Bronchial epithelial cell (primary cell): ENCODE measurements around the gene THAP12. TPM values are rescaled to one million over a fixed set of nuclear protein-coding genes. Genes with fewer than 3 reads are reported as not detected.

Experiments
- DNase-seq: peaks from one replicate; pipeline ENCODE4 v3.0.0-alpha.2; 2010; ENCODE audit warnings: low read depth
- FAIRE-seq: peaks from 2 replicates; lab custom pipeline; 2011; peaks lifted over from hg19 to GRCh38; lab: Jason Lieb, UNC
- H3K27me3 ChIP-seq: 2 replicates; pipeline ENCODE4 v1.5.1; 2011; ENCODE audit warnings: low read length; ENCODE audit not compliant: control insufficient read depth, insufficient read depth
- H3K36me3 ChIP-seq: 2 replicates; pipeline ENCODE4 v1.5.1; 2011; ENCODE audit warnings: low read length; ENCODE audit not compliant: control insufficient read depth, insufficient read depth
- H3K4me3 ChIP-seq: 2 replicates; pipeline ENCODE4 v1.5.1; 2011; ENCODE audit warnings: mild to moderate bottlenecking, low read depth, low read length, control low read depth
- total RNA-seq: library from RNA; depleted of rRNA; stranded (reverse); fragments of >200 nt; gene quantifications from 2 replicates; pipeline ENCODE4 v1.2.1, GENCODE V29; 2014
- TF ChIP-seq, protein P1 (sequence below): IDR thresholded peaks from 2 replicates; pipeline ENCODE4 v1.5.1; 2011; ENCODE audit warnings: mild to moderate bottlenecking, moderate library complexity, low read length, control low read depth, inconsistent platforms; ENCODE audit not compliant: insufficient read depth, severe bottlenecking

Gene THAP12
- total RNA-seq, 1 donor from 2014 or later: 42.9 TPM

DNA sequence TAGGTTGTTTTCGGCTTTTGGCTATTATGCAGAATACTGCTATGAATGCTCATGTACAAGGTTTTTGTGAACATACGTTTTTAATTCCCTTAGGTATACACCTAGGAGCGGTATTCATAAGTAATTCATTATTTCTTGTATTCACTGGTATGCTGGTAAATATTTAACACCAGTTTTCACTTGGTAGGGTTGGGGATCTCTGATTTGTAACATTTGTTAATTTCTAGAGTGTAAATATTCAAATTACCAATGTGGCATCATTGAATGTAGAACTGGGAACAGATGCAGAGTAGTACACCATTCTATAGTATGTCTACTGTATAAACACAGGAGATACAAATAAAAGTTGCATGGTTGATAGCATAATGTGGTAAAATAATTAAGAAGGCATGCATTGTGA is 16.5 kb upstream of the THAP12 start:
- Histone ChIP-seq H3K36me3 (no peaks in the 10 kb centered on the region), H3K27me3 (no peaks in the 10 kb centered on the region), H3K4me3 (no peak overlapping the region)
- DNase-seq: no peak
- TF ChIP-seq, protein P1, sequence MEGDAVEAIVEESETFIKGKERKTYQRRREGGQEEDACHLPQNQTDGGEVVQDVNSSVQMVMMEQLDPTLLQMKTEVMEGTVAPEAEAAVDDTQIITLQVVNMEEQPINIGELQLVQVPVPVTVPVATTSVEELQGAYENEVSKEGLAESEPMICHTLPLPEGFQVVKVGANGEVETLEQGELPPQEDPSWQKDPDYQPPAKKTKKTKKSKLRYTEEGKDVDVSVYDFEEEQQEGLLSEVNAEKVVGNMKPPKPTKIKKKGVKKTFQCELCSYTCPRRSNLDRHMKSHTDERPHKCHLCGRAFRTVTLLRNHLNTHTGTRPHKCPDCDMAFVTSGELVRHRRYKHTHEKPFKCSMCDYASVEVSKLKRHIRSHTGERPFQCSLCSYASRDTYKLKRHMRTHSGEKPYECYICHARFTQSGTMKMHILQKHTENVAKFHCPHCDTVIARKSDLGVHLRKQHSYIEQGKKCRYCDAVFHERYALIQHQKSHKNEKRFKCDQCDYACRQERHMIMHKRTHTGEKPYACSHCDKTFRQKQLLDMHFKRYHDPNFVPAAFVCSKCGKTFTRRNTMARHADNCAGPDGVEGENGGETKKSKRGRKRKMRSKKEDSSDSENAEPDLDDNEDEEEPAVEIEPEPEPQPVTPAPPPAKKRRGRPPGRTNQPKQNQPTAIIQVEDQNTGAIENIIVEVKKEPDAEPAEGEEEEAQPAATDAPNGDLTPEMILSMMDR: no peak
- no peak for FAIRE-seq

DNA sequence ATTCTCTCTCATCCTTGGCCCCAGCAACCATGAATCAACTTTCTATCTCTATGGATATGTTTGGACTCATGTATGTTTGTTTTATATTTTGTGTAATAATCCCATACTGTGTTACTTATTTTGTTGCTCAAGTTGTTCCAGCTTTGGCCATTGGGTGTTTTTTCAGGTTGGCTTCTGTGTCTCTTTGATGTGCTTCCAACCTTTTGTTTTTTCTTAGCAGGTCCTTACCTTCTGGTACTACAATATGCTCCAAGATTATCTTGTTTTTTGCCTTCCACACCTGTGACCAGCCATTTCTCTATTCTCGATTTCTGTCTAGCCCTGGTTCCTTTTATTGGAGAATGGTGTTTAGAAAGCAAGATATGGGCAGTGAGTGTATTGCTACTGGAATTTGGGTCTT is 14.4 kb upstream of the THAP12 start:
- FAIRE-seq (no peak), DNase-seq (no peak)
- no peaks in the 10 kb centered on the region for H3K36me3 ChIP-seq
- TF ChIP-seq, protein P1: no peak
- no peak overlapping the region for H3K4me3 ChIP-seq
- H3K27me3 ChIP-seq: no peaks in the 10 kb centered on the region

DNA sequence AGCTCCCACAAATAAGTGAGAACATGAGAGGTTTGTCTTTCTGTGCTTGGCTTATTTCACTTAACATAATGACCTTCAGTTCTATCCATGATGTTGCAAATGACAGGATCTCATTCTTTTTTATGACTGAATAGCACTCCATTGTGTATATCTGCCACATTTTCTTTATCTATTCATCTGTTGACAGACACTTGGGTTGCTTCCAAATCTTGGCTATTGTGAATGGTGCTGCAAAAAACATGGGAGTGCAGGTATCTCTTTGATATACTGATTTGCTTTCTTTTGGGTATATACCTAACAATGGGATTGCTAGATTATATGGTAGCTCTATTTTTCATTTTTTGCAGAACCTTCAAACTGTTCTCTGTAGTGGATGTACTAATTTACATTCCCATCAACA is 13.5 kb upstream of the THAP12 start:
- no peak overlapping the region for H3K4me3 ChIP-seq
- no peak for DNase-seq
- TF ChIP-seq, protein P1: no peak
- no peaks in the 10 kb centered on the region for H3K36me3 ChIP-seq
- no peak for FAIRE-seq
- H3K27me3 ChIP-seq: no peaks in the 10 kb centered on the region

DNA sequence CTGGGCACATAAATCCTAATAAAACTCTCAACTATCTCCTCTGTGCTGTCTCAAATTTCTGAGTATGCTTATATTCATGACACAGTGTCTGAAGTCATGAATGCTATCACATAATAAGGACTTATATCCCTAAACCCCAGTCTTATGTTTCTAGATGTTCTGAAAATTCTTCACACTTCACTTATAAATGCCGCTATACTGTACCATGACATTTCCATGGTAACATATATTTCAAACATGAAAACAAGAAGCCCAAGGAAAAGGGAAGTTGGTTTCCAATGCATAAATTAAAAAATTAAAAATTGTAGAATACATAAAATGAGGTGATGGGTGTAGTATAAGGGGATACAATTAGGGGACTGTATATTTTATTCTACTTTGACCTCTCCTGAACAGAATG is 11.9 kb upstream of the THAP12 start:
- DNase-seq (no peak), FAIRE-seq (no peak)
- TF ChIP-seq, protein P1: no peak

DNA sequence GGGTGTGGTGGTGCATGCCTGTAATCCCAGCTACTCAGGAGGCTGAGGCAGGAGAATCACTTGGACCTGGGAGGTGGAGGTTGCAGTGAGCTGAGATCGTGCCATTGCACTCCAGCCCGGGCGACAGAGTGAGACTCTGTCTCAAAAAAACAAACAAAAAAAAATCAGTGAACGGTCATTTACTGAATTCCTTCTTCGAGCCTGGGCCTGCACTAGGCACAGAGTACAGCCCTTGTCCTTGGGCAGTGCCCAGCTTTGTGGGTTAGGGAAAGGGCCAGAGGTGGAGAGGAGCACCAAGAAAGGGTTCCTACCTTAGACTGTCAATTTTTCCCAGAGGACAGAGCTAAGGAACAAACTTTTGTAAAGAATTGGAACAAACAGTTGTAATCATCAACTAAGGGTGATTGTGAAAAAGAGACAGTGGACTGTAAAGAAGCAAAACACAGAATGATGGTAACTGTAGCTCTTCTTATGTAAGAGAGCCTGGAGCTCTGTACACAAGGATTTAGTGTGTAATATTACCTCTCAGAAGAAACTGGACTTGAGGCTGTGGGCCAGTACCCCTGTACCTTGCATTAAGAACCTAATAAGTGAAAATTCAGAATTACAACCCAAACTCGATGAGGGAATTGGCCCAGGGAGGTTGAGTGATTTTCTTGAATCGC is 11.0 kb upstream of the THAP12 start:
- Histone ChIP-seq H3K4me3 (no peak overlapping the region), H3K27me3 (no peaks in the 10 kb centered on the region), H3K36me3 (no peaks in the 10 kb centered on the region)
- DNase-seq (no peak), FAIRE-seq (no peak)
- TF ChIP-seq, protein P1: no peak

More for the DNA sequence above, 11.9 kb upstream of the THAP12 start:
- Histone ChIP-seq H3K27me3 (no peaks in the 10 kb centered on the region), H3K36me3 (no peaks in the 10 kb centered on the region), H3K4me3 (no peak overlapping the region)

DNA sequence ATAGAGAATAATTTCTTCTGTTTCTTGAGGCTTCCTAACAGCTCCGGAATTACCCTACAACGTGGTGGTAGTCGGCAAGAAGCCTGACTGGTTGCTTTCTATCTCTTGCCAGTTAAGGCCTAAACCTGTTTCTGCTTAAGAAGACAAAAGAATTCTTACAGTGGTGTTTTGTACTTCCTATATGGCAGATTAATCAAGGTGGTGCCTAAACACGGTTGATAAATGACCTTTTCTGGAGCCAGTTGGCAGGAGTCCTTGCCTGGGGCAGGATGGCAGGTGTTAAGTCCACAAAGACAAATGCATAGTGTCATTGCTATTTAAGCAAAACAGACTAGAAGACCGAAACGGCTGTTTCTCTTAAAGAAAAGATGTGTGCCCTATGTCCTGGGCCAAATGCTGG is 10.1 kb upstream of the THAP12 start:
- H3K36me3 ChIP-seq: no peaks in the 10 kb centered on the region
- DNase-seq: no peak
- no peak for FAIRE-seq
- no peaks in the 10 kb centered on the region for H3K27me3 ChIP-seq
- TF ChIP-seq, protein P1: no peak
- H3K4me3 ChIP-seq: no peak overlapping the region
